ENCODE data around the gene MBNL2. TPM values are rescaled to one million over a fixed set of nuclear protein-coding genes. Genes with fewer than 3 reads are reported as not detected.

The MBNL2 gene
- total and polyA plus RNA-seq, 2 of the 4 experiments (the other 2 are of a cell fraction): 26.9 to 103 TPM

GRCh38 chr13:97437729-97438128, 215.6 kb downstream of the MBNL2 start:
- H3K79me1 ChIP-seq (ENCODE audit: low read depth in 1 of 2, low read length in 2 of 2): peaks cover 19 to 43% of the 10 kb centered on the region in 2 experiments
- dilution Hi-C loops (cut with HindIII; ENCODE audit: low sequenced_read_pairs, unreplicated experiment) (no loop called here), intact Hi-C loops (cut with micrococcal nuclease) (loop anchor here (5.0 to 10.0 kb wide), 2 partner anchors 107 to 220 kb away; no protein-coding TSS in a partner anchor), in situ Hi-C loops (cut with MboI; ENCODE audit: low sequenced_read_pairs) (no loop called here)
- H3K14ac ChIP-seq (replicated peaks; ENCODE audit: low read depth, low read length): no peak overlapping the region
- no peaks in the 10 kb centered on the region for H3K36me3 ChIP-seq (ENCODE audit: control insufficient read depth, insufficient read depth, low read length)
- no peaks in the 10 kb centered on the region for H3K9me3 ChIP-seq (ENCODE audit: control insufficient read depth, insufficient read depth, low read length)
- ATAC-seq (ENCODE audit: low read depth): no peak
- TF ChIP-seq, protein P1, sequence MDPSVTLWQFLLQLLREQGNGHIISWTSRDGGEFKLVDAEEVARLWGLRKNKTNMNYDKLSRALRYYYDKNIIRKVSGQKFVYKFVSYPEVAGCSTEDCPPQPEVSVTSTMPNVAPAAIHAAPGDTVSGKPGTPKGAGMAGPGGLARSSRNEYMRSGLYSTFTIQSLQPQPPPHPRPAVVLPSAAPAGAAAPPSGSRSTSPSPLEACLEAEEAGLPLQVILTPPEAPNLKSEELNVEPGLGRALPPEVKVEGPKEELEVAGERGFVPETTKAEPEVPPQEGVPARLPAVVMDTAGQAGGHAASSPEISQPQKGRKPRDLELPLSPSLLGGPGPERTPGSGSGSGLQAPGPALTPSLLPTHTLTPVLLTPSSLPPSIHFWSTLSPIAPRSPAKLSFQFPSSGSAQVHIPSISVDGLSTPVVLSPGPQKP (IDR thresholded peaks at IDR 0.05; ENCODE audit: borderline replicate concordance, low read depth, low read length): no peak
- TF ChIP-seq MXI1 (IDR thresholded peaks at IDR 0.05; ENCODE audit: borderline replicate concordance, low read depth, low read length): no peak
- no peak for TF ChIP-seq RCOR1 (IDR thresholded peaks at IDR 0.05; ENCODE audit: insufficient replicate concordance, low read length)
- TF ChIP-seq USF2 (IDR thresholded peaks at IDR 0.05; ENCODE audit: low read depth, low read length): no peak
- no peak for TF ChIP-seq POLR2A (IDR thresholded peaks at IDR 0.05; ENCODE audit: low read depth, low read length)
- no peak for TF ChIP-seq CEBPB (IDR thresholded peaks at IDR 0.05; ENCODE audit: low read depth, low read length)
- no peak for TF ChIP-seq NFE2L2 (IDR thresholded peaks at IDR 0.05; ENCODE audit: low read depth, low read length)
- TF ChIP-seq BHLHE40 (IDR thresholded peaks at IDR 0.05; ENCODE audit: low read depth, low read length): no peak
- TF ChIP-seq, protein P2, sequence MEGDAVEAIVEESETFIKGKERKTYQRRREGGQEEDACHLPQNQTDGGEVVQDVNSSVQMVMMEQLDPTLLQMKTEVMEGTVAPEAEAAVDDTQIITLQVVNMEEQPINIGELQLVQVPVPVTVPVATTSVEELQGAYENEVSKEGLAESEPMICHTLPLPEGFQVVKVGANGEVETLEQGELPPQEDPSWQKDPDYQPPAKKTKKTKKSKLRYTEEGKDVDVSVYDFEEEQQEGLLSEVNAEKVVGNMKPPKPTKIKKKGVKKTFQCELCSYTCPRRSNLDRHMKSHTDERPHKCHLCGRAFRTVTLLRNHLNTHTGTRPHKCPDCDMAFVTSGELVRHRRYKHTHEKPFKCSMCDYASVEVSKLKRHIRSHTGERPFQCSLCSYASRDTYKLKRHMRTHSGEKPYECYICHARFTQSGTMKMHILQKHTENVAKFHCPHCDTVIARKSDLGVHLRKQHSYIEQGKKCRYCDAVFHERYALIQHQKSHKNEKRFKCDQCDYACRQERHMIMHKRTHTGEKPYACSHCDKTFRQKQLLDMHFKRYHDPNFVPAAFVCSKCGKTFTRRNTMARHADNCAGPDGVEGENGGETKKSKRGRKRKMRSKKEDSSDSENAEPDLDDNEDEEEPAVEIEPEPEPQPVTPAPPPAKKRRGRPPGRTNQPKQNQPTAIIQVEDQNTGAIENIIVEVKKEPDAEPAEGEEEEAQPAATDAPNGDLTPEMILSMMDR (conservative IDR thresholded peaks at IDR 0.05; ENCODE audit: low read depth, low read length): no peak
- no peak for TF ChIP-seq FOS (IDR thresholded peaks at IDR 0.05; ENCODE audit: low read depth, low read length)
- no peak for TF ChIP-seq SMC3 (IDR thresholded peaks at IDR 0.05; ENCODE audit: low read depth, low read length)
- TF ChIP-seq MAZ (IDR thresholded peaks at IDR 0.05; ENCODE audit: borderline replicate concordance, low read depth, low read length): no peak
- TF ChIP-seq RFX5 (IDR thresholded peaks at IDR 0.05; ENCODE audit: low read depth, low read length): no peak
- TF ChIP-seq MAFK (IDR thresholded peaks at IDR 0.05; ENCODE audit: low read depth, low read length): no peak
- no peak for TF ChIP-seq RAD21 (IDR thresholded peaks at IDR 0.05; ENCODE audit: low read length)
- no peak for TF ChIP-seq CHD1 (IDR thresholded peaks at IDR 0.05; ENCODE audit: low read depth, low read length)
- no peak overlapping the region for H3K4me2 ChIP-seq (ENCODE audit: low read depth, low read length)
- H2BK5ac ChIP-seq (ENCODE audit: low read depth, low read length, poor library complexity, severe bottlenecking): no peak overlapping the region
- POLR2A ChIA-PET (ENCODE audit: unreplicated experiment): no interaction called here
- H2AFZ ChIP-seq (replicated peaks; ENCODE audit: low read length, poor library complexity): no peak overlapping the region
- H3K23ac ChIP-seq (ENCODE audit: low read depth, low read length): no peak overlapping the region
- peaks cover 2% of the 10 kb centered on the region; the same call in 1 of the 2 replicates for H3K4me1 ChIP-seq (ENCODE audit: control insufficient read depth, insufficient read depth, low read length)
- no peak overlapping the region for H2BK15ac ChIP-seq (ENCODE audit: low read depth, low read length)
- H3K27me3 ChIP-seq (ENCODE audit: control insufficient read depth, insufficient read depth, low read length): no peaks in the 10 kb centered on the region
- H4K20me1 ChIP-seq (ENCODE audit: insufficient read depth, low read length): peaks cover 13% of the 10 kb centered on the region
- no peak overlapping the region for H3K4ac ChIP-seq (ENCODE audit: low read depth, low read length)
- DNase-seq: no peak
- H4K5ac ChIP-seq (ENCODE audit: low read depth, low read length): no peak overlapping the region
- no peak overlapping the region for H3K56ac ChIP-seq (ENCODE audit: extremely low read depth, insufficient read depth, low read length)
- no peak overlapping the region for H3K27ac ChIP-seq (ENCODE audit: insufficient read depth, low read length)
- H3K18ac ChIP-seq (ENCODE audit: low read depth, low read length): no peak overlapping the region
- no peak overlapping the region for H2BK20ac ChIP-seq (ENCODE audit: low read depth, low read length)
- peaks cover 5% of the 10 kb centered on the region; the same call in 1 of the 2 replicates for H3K9me1 ChIP-seq (ENCODE audit: insufficient read depth, low read length)
- BruUV-seq (replicated peaks): no TSS peak
- CTCF ChIA-PET: no interaction called here
- WGBS, 2 experiments (ENCODE audit: extremely low coverage in 2 of 2, insufficient read length in 1 of 2): no CpG with 5 or more reads among the region's 2 CpGs
- H2BK120ac ChIP-seq (ENCODE audit: low read depth, low read length): no peak overlapping the region
- H2AK9ac ChIP-seq (replicated peaks; ENCODE audit: low read depth, low read length, poor library complexity): no peak overlapping the region
- H2AK5ac ChIP-seq (ENCODE audit: low read depth, low read length): no peak overlapping the region
- no peak overlapping the region for H3K4me3 ChIP-seq (ENCODE audit: insufficient read depth, low read depth, low read length)
- no peak overlapping the region for H4K91ac ChIP-seq (ENCODE audit: insufficient read depth, low read depth, low read length)
- H4K8ac ChIP-seq (ENCODE audit: low read depth in 2 of 2, low read length in 2 of 2): no peak overlapping the region
- no peak overlapping the region for H3K9ac ChIP-seq (ENCODE audit: low read depth, low read length)

Data from IMR-90 (cell line).